Common myeloid progenitor, CD34-positive (primary cell): ENCODE data around the gene VARS1. TPM values are rescaled to one million over a fixed set of nuclear protein-coding genes. Genes with fewer than 3 reads are reported as not detected.
A peak's percentile ranks its signal among the peaks of the same experiment; 100 is the strongest.
"Not testable (repeated sequence)": the region's sequence is repeated elsewhere in the genome, so short reads cannot be mapped to it uniquely, and the experiment has no call there.

Source experiments
- CTCF ChIA-PET: fragments of 350-600 bp; sonication (Branson Sonifier 250); formaldehyde crosslinking; loops from one replicate; lab custom pipeline; 2021; ENCODE audit warnings: antibody characterized with exemption; lab: Charles Lee
- POLR2A ChIA-PET: fragments of 350-600 bp; sonication (Branson Sonifier 250); formaldehyde crosslinking; loops from one replicate; lab custom pipeline; 2021; ENCODE audit warnings: antibody characterized with exemption; lab: Charles Lee
- DNase-seq, 3 donors: peaks; one replicate each; pipeline versions ENCODE4 v3.0.0 to v3.0.0-alpha.2; 2013
- H3K27ac ChIP-seq, 2 experiments: 1 replicate in 1 of 2; 2 replicates in 1 of 2; pipeline ENCODE4 v1.7.0; 2013; ENCODE audit warnings: inconsistent platforms in 2 of 2, low read length in 2 of 2, mild to moderate bottlenecking in 2 of 2, low read depth in 1 of 2, moderate library complexity in 1 of 2; ENCODE audit not compliant: severe bottlenecking in 2 of 2, insufficient read depth in 1 of 2, poor library complexity in 1 of 2
- H3K27me3 ChIP-seq, 5 experiments: replicated peaks in 2 of 5; 1 replicate in 3 of 5; 2 replicates in 2 of 5; pipeline versions ENCODE4 v1.6.1 to v1.7.0; 2013; ENCODE audit warnings: low read length in 4 of 5, mild to moderate bottlenecking in 2 of 5, moderate library complexity in 2 of 5, inconsistent platforms in 1 of 5; ENCODE audit not compliant: insufficient read depth in 5 of 5, control insufficient read depth in 4 of 5
- H3K36me3 ChIP-seq, 4 experiments: 1 replicate in 2 of 4; 2 replicates in 2 of 4; pipeline versions ENCODE4 v1.6.1 to v1.7.0; 2013; ENCODE audit warnings: low read length in 3 of 4, control low read depth in 1 of 4, mild to moderate bottlenecking in 1 of 4; ENCODE audit not compliant: control insufficient read depth in 4 of 4, insufficient read depth in 4 of 4
- H3K4me1 ChIP-seq, 4 experiments: 1 replicate in 3 of 4; 2 replicates in 1 of 4; pipeline versions ENCODE4 v1.6.1 to v1.7.1; 2013; ENCODE audit warnings: low read length in 3 of 4, mild to moderate bottlenecking in 3 of 4, control low read depth in 1 of 4, inconsistent platforms in 1 of 4, moderate library complexity in 1 of 4; ENCODE audit not compliant: control insufficient read depth in 4 of 4, insufficient read depth in 4 of 4; ENCODE audit errors: control extremely low read depth in 1 of 4
- H3K4me3 ChIP-seq, 7 experiments: 1 replicate in 4 of 7; 2 replicates in 3 of 7; pipeline versions ENCODE4 v1.5.1 to v1.7.0; 2013; ENCODE audit warnings: mild to moderate bottlenecking in 7 of 7, low read length in 6 of 7, moderate library complexity in 6 of 7, inconsistent platforms in 2 of 7, low read depth in 2 of 7, control low read depth in 1 of 7; ENCODE audit not compliant: insufficient read depth in 4 of 7, control insufficient read depth in 1 of 7; ENCODE audit errors: extremely low read depth in 1 of 7
- H3K9me3 ChIP-seq, 5 experiments: 1 replicate in 4 of 5; 2 replicates in 1 of 5; pipeline versions ENCODE4 v1.6.1 to v1.7.1; 2013; ENCODE audit warnings: low read length in 4 of 5, mild to moderate bottlenecking in 2 of 5, inconsistent platforms in 1 of 5, low read depth in 1 of 5, moderate library complexity in 1 of 5; ENCODE audit not compliant: control insufficient read depth in 4 of 5, insufficient read depth in 2 of 5; ENCODE audit errors: control extremely low read depth in 1 of 5
- WGBS: methylation state at CpG from one replicate; pipeline ENCODE4 v1.1.5; 2013; ENCODE audit not compliant: insufficient coverage; 5-methylcytosine and 5-hydroxymethylcytosine counted together
- polyA plus RNA-seq: library from polyadenylated mRNA; unstranded; fragments of 120-200 nt; gene quantifications from one replicate; pipeline ENCODE4 v1.2.1, GENCODE V29; 2013

The VARS1 gene
- 35.1 TPM for polyA plus RNA-seq

GRCh38 chr6:31795616-31796298 is at the start of gene VARS1:
TSS of gene VARS1 (minus strand) at chr6:31795752. CDS start at chr6:31795217, 535 bp downstream.
- under 1% methylated on average over 63 of the region's 75 CpGs for WGBS
- peaks cover 0 to 36% (median 11%) of the 10 kb centered on the region in 4 experiments for H3K36me3 ChIP-seq

GRCh38 chr6:31844507-31844906 is 49.0 kb upstream of the VARS1 start:
- no peaks in the 10 kb centered on the region for H3K4me1 ChIP-seq
- ChIA-PET POLR2A (interaction anchor here (0.6 kb wide), 1 partner anchor 18 kb away, joined by 3 read pairs; the partner anchor contains the start of gene NEU1), CTCF (interaction anchor here (1.2 kb wide), 1 partner anchor 219 kb away, joined by 4 read pairs; no protein-coding TSS in a partner anchor)
- no peaks in the 10 kb centered on the region for H3K9me3 ChIP-seq
- H3K27ac ChIP-seq, result peak overlapping the region in 1 of 2 experiments; percentile 34
- no peak for DNase-seq
- 82% methylated on average over 2 of the region's 3 CpGs for WGBS
- peaks cover 2 to 28% (median 13%) of the 10 kb centered on the region in 4 experiments for H3K36me3 ChIP-seq
- no peak overlapping the region for H3K4me3 ChIP-seq
- H3K27me3 ChIP-seq, result no peaks in the 10 kb centered on the region

More at GRCh38 chr6:31795616-31796298, at the start of gene VARS1:
- H3K9me3 ChIP-seq, result no peaks in the 10 kb centered on the region
- DNase-seq, result peak; percentile 90 to 92 (median 92)
- ChIA-PET POLR2A (interaction anchor here (0.7 to 1.5 kb wide), 8 partner anchors 11 to 144 kb away, joined by 3 to 7 read pairs (median 4); partner anchors contain the start of genes ABHD16A, HSPA1A, HSPA1B and HSPA1L), CTCF (interaction anchor here (0.6 to 2.6 kb wide), 13 partner anchors 10 to 143 kb away, joined by 3 to 13 read pairs (median 4); partner anchors contain the start of genes BAG6 and LSM2)
- H3K4me3 ChIP-seq, result peak within 1 kb of the TSS; percentile 73 to 98 (median 89)
- H3K27ac ChIP-seq, result peak within 1 kb of the TSS; percentile 83 to 92
- peaks cover 14 to 67% (median 51%) of the 10 kb centered on the region in 4 experiments for H3K4me1 ChIP-seq
- H3K27me3 ChIP-seq, result no peaks in the 10 kb centered on the region

GRCh38 chr6:31842053-31842452 is 46.5 kb upstream of the VARS1 start:
- Histone ChIP-seq H3K9me3 (no peaks in the 10 kb centered on the region), H3K27me3 (no peaks in the 10 kb centered on the region), H3K27ac (no peak overlapping the region), H3K36me3 (peaks cover 10 to 50% (median 32%) of the 10 kb centered on the region in 4 experiments), H3K4me3 (no peak overlapping the region), H3K4me1 (peaks cover 8 to 21% (median 19%) of the 10 kb centered on the region in 4 experiments)
- ChIA-PET CTCF (no interaction called here), POLR2A (no interaction called here)
- WGBS, result 98% methylated on average over 7 of the region's 9 CpGs
- no peak for DNase-seq

- H3K4me1 ChIP-seq, result peaks cover 12 to 37% (median 33%) of the 10 kb centered on the region in 4 experiments
- H3K4me3 ChIP-seq, H3K9me3 ChIP-seq, H3K27me3 ChIP-seq, DNase-seq, POLR2A ChIA-PET: not testable (repeated sequence)
- H3K36me3 ChIP-seq, result peaks cover 10 to 48% (median 39%) of the 10 kb centered on the region in 4 experiments
- CTCF ChIA-PET, result interaction anchor here (0.7 to 1.9 kb wide), 8 partner anchors 16 to 54 kb away, joined by 3 to 7 read pairs (median 4); partner anchors contain the start of gene NEU1
- peak overlapping the region in 1 of 2 experiments; percentile 43 for H3K27ac ChIP-seq
- WGBS, result 100% methylated on average over 5 of the region's 8 CpGs
These were observed 44.2 kb upstream of the VARS1 start for GRCh38 chr6:31839779-31840126.

- ChIA-PET CTCF (interaction anchor here (0.7 to 1.9 kb wide), 12 partner anchors 10 to 159 kb away, joined by 3 to 7 read pairs (median 3); partner anchors contain the start of genes LSM2 and NEU1), POLR2A (interaction anchor here (0.5 to 2.5 kb wide), 3 partner anchors 12 to 24 kb away, joined by 3 to 9 read pairs (median 4); partner anchors contain the start of genes HSPA1B and NEU1)
- Histone ChIP-seq H3K4me1 (peaks cover 15 to 40% (median 39%) of the 10 kb centered on the region in 4 experiments), H3K36me3 (peaks cover 10 to 47% (median 37%) of the 10 kb centered on the region in 4 experiments), H3K27ac (no peak overlapping the region), H3K9me3 (no peaks in the 10 kb centered on the region), H3K4me3 (peak overlapping the region in 1 of 7 experiments; percentile 85), H3K27me3 (no peaks in the 10 kb centered on the region)
- WGBS, result 94% methylated on average over 3 of the region's 3 CpGs
- no peak for DNase-seq
These were observed 43.4 kb upstream of the VARS1 start for GRCh38 chr6:31838968-31839367.

- H3K27ac ChIP-seq, result peak overlapping the region in 1 of 2 experiments; percentile 99
- DNase-seq, H3K27me3 ChIP-seq, H3K9me3 ChIP-seq: not testable (repeated sequence)
- ChIA-PET CTCF (interaction anchor here (0.6 to 1.9 kb wide), 9 partner anchors 12 to 360 kb away, joined by 3 to 7 read pairs (median 3); partner anchors contain the start of gene LSM2), POLR2A (interaction anchor here (2.5 kb wide), 1 partner anchor 11 kb away, joined by 9 read pairs; the partner anchor contains the start of gene HSPA1B)
- peaks cover 21 to 47% (median 44%) of the 10 kb centered on the region in 4 experiments for H3K4me1 ChIP-seq
- peak overlapping the region in 5 of 7 experiments; percentile 11 to 99 (median 85) for H3K4me3 ChIP-seq
- WGBS, result 96% methylated on average over 7 of the region's 9 CpGs
- peaks cover 10 to 47% (median 37%) of the 10 kb centered on the region in 4 experiments for H3K36me3 ChIP-seq
These were observed 42.6 kb upstream of the VARS1 start for GRCh38 chr6:31838114-31838553.
